GM10266 (cell line): ENCODE measurements around the gene UGT1A8.

Source experiments
- DNase-seq: peaks from one replicate; pipeline ENCODE4 v3.0.0; 2012; ENCODE audit errors: extremely low spot score
- TF ChIP-seq, protein P1 (sequence below): IDR thresholded peaks from 2 replicates; pipeline ENCODE4 v1.5.1; 2012; ENCODE audit warnings: mild to moderate bottlenecking, low read depth; ENCODE audit not compliant: control insufficient read depth, insufficient read depth; ENCODE audit errors: missing control alignments

UGT1A8 gene

DNA sequence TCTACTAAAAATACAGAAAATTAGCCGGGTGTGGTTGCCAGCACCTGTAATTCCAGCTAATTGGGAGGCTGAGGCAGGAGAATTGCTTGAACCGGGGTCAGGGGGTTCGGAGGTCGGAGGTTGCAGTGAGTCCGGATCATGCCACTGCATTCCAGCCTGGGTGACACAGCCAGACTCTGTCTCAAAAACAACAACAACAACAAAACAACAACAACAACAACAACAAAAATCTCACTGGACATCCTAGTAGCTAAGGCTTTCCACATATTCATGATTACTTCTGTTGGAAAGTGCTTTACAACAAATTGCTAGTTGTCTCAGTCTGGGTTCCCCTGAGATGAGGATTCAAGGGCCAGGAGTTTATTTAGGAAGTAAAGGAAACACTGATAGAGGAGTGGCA lies 156.4 kb downstream of the UGT1A8 start:
- TF ChIP-seq, protein P1, sequence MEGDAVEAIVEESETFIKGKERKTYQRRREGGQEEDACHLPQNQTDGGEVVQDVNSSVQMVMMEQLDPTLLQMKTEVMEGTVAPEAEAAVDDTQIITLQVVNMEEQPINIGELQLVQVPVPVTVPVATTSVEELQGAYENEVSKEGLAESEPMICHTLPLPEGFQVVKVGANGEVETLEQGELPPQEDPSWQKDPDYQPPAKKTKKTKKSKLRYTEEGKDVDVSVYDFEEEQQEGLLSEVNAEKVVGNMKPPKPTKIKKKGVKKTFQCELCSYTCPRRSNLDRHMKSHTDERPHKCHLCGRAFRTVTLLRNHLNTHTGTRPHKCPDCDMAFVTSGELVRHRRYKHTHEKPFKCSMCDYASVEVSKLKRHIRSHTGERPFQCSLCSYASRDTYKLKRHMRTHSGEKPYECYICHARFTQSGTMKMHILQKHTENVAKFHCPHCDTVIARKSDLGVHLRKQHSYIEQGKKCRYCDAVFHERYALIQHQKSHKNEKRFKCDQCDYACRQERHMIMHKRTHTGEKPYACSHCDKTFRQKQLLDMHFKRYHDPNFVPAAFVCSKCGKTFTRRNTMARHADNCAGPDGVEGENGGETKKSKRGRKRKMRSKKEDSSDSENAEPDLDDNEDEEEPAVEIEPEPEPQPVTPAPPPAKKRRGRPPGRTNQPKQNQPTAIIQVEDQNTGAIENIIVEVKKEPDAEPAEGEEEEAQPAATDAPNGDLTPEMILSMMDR = no peak
- DNase-seq = no peak

DNA sequence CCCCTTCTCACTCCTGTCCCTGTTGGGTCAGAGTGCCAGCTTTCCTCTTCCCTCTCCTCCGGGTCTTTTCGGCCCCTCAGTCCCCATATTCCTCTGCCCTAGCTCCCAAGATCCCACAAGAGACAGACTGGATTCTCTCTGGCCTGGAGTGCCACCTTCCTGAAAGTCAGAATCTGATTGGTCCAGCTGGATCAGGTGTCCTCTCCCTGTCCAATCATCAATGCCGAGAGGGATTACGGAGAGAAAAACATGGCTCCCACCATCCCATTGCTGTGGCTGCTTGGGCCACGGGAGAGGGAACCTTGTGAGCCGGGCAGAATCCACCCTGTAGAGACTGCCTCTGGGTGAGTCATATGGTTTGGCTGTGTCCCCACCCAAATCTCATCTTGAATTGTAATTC lies 158.0 kb downstream of the UGT1A8 start:
- TF ChIP-seq, protein P1 = no peak
- DNase-seq = no peak

DNA sequence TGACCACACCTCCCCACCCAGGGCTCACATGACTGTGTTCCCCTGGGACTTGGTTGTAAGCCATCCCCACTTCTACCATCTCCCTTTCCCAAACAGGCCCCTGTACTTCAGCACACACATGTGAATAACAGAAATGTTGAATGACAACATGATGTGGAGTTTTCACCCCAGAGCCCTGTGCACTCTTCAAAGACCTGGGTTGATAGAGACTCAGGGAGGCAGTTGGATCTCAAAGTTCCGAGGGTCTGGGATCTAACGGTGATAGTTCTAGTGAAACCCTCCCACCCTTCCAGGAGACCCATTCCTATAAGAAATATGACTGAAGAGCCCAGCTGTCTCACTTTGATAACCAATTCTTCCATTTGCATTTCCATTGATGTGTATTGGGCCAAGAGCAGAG lies 160.6 kb downstream of the UGT1A8 start, which contains the start of gene MROH2A:
MROH2A (plus strand) TSS at position 301 of the 400 bp plus-strand sequence. CDS start 1,029 bp downstream, outside the sequence.
- TF ChIP-seq, protein P1 = no peak
- no peak for DNase-seq

DNA sequence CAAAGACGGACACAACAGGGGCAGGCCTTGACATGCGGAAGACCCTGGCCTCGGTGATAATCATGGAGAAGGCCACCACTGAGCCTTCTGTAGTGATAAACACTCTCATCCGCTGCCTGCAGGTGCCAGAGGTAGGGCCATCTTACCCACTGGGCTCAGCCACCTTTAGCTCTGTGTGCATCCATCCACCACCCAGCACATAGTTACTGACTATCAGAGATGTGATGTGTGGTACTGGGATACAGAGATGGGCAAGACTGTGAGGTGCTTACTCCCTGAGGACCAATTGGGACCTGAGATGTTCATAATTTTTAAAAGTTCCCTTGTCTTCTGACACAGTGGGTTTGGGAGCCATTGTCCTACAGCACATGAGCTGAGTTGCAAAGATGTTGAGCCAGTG lies 162.3 kb downstream of the UGT1A8 start:
- TF ChIP-seq, protein P1 = no peak
- no peak for DNase-seq

DNA sequence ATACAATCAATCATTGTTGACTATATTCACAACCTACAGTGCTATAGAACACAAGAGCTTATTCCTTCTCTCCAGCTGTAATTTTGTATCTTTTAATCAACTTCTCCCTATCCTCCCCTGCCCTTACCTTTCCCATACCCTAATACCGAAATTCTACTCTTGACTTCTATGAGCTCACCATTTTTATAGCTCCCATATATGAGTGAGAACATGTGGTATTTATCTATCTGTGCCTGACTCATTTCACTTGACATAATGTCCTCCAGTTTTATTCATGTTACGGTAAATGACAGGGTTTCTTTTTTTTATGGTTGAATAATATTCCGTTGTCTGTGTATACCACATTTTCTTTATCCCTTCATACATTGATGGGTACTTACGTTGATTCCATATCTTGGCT lies 163.3 kb downstream of the UGT1A8 start:
- TF ChIP-seq, protein P1 = no peak
- DNase-seq = no peak

DNA sequence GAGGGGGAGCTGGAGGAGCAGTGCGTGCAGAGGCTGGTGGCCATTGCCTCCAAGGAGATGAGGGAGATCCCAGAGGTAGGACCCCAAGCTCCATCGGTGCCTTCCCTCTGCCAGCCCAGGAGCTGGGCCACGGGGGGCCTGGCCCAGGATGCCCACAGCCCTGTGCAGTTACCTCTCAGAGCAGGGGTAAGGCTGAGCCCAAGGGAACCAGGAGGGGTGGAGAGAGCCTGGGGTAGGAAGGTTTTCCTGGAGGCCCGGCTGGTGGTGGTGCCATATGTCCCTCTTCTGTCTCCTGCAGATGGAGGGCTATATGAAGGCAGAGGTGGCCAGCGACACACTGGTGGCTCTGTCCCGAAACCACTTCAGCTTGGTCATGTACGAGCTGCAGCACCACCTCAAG lies 172.1 kb downstream of the UGT1A8 start:
- no peak for DNase-seq

DNA sequence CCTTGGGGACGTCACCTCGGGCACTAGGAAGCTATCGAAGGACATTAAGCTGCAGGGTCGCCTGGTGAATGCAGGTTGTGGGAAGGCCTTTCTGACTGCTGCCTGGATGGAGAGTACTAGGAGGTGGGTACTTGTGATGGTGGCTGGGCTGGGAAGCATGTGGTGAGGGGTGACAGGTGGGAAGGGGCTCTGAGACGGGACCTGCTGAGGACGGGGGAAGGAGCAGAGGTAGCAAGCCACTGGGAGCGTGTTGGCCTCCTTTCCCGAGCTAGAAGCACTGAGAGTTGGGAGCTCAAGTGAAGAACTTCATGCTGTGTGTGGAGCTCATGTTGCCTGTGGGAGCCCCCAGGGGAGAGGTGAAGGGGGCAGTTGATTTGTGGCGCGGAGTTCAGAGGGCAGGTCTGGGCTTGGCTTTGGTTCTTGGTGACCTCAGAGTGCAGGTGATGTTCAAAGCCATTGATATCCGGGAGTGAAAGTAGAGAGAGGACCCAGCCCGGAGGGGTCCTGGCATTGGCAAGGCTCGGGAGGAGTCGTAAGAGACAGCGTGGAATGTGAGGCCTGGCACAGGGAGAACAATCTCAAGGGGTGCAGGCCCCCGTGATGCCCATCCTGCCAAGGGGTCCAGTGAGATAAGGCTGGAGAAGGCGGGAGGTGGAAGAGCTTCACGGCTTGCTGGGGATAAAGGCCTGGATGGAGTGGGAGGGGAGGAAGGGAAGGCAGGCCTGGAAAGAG lies 173.9 kb downstream of the UGT1A8 start:
- no peak for DNase-seq
- TF ChIP-seq, protein P1 = no peak

More for the DNA sequence above, 172.1 kb downstream of the UGT1A8 start:
- TF ChIP-seq, protein P1 = no peak
